NCI-H524 treated with DMSO at 0.1 percent for 48 hours (cell line): ENCODE results near the gene CHST2.

Experiments used
- DNase-seq: peaks from one replicate; lab custom pipeline; 2025; lab: John Stamatoyannopoulos, UW

The CHST2 gene

DNA sequence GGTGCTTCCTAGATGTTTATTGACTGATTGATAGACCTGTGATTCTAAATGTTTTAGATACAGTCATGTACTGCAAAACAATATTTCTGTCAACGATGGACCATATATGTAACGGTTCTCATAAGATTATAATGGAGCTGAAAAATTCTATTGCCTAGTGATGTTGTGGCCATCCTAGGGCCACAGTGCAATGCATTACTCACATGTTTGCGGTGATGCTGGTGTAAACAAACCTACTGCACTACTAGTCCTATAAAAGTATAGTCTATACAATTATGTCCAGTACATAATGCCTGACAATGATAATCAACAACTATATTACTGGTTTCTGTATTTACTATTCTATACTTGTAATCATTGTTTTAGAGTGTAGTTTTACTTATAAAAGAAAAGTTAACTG is 46.8 kb downstream of the CHST2 start:
- DNase-seq: no peak

DNA sequence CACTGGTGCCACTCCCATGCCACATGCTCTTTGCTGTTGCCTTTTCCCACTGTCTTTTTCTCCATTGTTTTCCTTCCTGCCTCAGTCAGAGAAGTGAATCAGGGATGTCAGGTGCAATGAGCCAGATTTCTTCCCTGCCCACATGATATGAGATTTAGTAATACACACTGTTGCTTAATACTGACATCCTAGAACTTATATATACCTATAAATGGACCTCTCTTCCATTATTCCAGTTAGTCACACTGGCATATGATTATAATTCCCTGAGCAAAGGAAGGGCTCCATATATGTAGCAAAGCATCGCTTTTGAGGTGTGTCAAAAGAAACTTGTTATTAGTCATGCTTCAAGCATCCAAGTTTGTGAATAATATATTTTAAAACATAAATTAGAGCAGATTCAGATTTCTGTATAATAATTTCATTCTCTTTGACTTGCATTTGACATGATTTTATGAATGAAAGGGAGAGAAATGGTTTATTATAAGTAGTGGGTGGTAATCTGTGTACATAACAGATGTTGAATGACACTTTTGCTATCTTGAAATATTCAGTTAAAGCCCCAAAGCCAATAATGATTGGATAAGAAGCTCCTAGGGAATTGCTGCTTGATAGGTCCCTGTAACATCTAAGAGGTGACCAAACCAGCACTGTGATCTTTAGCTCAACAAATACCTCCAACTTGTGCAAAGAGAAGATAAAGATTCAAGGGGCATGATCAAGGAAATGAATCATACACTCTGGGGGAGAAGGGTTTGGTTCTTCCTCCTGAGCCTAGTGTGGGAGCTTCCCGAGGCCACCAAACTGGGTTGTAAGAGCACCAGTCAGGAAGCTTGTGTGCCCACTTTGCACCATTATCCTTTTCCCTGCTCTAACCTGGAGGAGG is 48.6 kb downstream of the CHST2 start:
- no peak for DNase-seq

DNA sequence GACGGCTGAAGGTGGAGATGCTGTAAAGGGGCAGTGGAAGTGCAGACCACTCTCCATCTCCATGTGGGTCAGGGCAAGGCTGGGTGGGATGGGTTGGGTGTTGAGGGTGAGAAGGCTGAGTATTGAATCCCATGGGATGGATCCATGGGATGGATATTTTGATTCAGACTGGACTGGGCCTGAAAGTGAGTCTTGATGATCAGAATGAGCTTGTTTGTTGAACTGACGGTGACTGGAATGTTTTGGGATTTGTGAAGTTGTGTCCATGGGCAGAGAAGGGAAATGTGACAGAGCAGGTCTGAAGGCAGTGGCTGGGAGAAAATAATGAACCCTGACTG is 49.3 kb downstream of the CHST2 start:
- DNase-seq: no peak

DNA sequence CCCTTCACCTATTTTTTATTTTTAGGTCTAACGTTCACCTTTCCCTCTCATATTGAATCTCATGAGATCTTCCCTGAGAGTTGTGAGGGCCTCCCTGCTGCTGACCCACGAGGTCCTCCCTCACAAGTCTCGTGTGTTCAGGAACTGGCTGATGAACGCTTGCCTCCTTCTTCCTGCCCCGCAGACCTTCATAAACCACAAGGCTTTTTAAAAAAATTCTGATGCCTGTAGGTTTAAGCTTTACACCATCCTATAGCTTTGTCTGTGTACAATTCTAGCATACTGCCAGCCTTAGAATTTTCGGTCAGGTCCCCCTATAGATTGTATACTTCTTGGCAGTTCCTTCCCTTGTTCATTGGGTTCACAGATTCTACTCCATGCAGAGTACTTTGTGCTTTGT is 50.5 kb downstream of the CHST2 start:
- no peak for DNase-seq

GRCh38 chr3:143170676-143171075 is 51.1 kb downstream of the CHST2 start:
- DNase-seq: no peak

DNA sequence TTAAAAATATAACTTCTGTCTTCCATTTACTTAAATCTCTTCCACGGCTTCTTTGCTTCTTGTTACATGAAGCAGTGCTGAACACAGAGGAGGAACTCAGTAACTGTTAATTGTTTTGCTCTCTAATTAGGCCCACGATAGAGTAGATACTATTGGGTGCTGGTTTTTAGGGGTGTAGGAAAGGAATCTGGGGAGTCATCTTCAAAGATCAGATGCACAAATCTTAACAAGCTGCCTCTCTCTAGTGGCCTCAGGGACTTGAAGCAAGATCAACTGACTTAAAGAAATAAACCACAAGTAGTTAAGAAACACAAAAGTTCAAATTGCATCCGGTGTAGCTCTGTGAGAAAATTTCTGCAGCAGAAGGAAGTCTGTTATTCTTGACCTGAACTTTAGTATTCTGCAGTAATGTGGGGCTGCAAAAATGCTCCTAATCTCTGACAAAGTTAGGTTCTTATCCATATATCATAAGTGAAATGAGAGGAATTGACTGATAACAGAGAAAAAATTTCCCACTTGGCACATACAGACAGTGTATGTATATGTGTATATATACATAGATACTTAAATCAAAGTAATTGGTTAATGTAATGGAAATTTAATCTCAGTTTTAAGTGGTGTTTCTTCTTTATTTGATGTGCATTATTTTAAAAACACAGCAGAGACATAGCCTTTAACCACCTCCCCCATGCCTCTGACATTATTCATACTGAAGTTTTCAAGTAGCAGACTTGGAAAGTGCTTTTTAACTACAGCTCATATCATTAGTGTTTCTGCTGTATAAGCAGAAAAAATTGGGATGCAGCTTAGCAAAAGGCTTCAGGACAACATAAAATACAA is 51.8 kb downstream of the CHST2 start:
- DNase-seq: no peak

- DNase-seq: no peak
These were observed 52.7 kb downstream of the CHST2 start for GRCh38 chr3:143172062-143172794.

DNA sequence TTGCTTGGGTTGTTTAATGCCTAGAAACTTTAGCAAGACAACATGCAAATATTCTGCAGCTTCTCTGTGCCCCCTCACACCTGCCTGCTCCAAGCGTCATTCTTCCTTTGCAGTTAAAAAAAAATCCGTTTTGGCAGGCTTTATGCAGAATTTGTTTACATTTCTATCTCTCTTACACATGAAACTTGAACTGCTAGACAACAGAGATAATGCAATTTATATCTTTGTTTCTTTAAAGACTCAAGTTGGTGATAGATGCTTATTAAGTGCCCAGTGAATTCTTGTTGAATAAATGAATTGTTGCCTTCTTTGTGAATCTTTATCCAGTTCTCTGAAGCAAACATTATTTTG is 53.2 kb downstream of the CHST2 start:
- DNase-seq: no peak

DNA sequence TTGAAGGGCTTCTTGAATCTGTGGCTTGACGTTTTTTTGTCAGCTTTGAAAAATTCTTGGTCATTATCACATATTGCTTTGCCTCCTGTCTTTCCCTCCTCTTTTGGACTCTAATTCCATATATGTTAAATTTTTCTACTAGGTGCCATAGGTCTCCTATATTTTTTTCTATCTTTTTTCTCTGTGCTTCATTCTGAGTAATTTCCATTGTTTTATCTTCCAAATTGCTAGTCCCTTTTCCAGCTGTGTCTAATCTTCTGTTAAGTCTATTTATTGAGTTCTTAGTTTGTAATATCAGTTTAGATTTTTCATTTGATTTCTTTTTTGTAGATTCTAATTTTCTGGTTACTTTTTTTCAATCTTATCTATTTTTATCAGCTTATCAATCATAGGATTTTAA is 53.7 kb downstream of the CHST2 start:
- DNase-seq: no peak
